HFF-Myc (cell line): ENCODE results near the gene U2AF2.
"Not testable (repeated sequence)": the region's sequence is repeated elsewhere in the genome, so short reads cannot be mapped to it uniquely, and the experiment has no call there.

Experiments
- DNase-seq: peaks from one replicate; pipeline ENCODE4 v3.0.0-alpha.2; 2011; ENCODE audit warnings: low read depth; ENCODE audit errors: extremely low read depth
- H3K4me3 ChIP-seq: replicated peaks from 2 replicates; pipeline ENCODE4 v1.5.1; 2011; ENCODE audit warnings: low read depth, mild to moderate bottlenecking, control low read depth, low read length
- CTCF ChIP-seq: IDR thresholded peaks from 2 replicates; pipeline ENCODE4 v1.5.1; 2012; ENCODE audit warnings: mild to moderate bottlenecking, low read depth, low read length, control low read depth; ENCODE audit errors: missing control alignments

Gene U2AF2

DNA sequence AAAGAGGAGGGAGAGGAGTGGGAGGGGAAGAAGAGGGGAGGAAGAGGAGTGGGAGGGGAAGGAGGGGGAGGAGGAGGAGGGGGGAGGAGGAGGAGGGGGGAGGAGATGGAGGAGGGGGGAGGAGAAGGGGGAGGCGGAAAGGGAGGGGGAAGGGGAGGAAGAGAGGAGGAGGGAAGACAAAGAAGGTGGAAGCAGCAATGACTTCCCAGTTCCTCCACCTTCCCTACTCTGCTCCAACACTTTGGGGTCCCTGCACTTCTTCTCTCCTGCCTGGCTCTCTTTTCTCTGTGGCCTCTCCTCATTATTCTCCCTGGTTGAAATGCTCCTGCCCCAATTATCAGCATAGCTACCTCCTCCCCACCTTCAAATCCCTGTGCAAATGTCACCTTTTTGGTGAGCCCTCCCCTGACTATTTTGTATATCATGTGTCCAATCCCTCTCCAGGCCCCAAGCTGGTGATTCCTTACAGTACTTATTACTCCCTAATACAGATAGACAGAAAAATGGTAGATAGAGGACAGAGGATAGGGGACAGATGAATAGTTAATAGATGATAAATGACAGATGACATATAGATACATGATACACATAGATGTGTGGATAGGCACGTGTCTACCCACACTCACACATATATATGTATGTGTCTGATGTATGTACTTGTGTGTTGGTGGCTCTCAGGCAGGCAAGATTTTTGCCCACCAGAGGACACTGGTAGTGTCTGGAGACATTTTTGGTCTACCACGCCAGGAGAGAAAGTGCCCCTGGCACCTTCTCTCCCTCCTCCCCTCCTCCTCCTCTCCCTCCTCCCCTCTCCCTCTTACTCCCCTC lies 58.2 kb downstream of the U2AF2 start:
- H3K4me3 ChIP-seq, result no peak overlapping the region
- no peak for DNase-seq
- TF ChIP-seq CTCF, result no peak

DNA sequence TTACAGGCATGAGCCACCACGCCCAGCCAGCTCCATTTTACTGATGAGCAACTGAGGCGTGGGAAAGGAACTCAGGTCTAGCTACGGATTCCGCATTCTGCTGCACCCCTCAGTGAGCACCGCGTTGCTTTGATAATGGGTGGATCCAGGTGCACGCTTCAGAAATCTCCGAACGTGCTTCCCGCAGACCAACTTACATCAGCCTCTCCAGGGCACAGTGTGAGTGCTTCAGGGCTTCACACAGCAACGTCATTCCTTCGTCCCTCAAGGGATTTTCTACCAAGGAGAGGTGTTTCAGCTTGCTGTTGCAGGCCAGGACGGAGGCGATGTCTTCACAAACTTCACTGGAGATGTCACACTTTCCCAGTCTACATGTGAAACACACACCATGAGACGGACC lies 61.7 kb downstream of the U2AF2 start:
- TF ChIP-seq CTCF, result no peak
- DNase-seq, result no peak
- no peak overlapping the region for H3K4me3 ChIP-seq

- DNase-seq, result no peak
- H3K4me3 ChIP-seq, result no peak overlapping the region
- no peak for TF ChIP-seq CTCF
Measured at GRCh38 chr19:55717251-55717650, 62.4 kb downstream of the U2AF2 start.

GRCh38 chr19:55717879-55718711 lies 63.3 kb downstream of the U2AF2 start:
- not testable (repeated sequence) for DNase-seq, H3K4me3 ChIP-seq

DNA sequence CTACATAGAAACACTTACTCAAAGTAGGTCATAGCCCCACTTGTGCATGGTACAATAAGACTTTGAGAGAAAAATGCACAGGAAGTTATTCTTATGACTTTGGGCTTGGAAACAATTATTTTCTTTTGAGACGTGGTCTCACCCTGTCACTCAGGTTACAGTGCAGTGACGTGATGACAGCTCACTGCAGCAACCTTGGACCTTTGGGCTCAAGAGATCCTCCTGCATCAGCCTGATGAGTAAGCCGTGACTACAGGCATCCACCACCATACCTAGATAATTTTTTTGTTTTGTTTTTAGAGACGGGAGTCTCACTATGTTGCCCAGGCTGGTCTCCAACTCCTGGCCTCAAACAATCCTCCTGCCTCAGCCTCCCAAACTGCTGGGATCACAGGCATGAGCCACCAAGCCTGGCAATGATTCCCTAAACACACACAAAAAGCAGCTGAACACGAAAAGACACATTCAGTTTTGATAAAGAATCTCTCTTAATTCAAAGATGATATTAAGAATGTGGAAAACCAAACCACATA lies 65.4 kb downstream of the U2AF2 start:
- no peak for TF ChIP-seq CTCF
- H3K4me3 ChIP-seq, result no peak overlapping the region
- no peak for DNase-seq

- DNase-seq, result no peak
- no peak for TF ChIP-seq CTCF
- H3K4me3 ChIP-seq, result no peak overlapping the region
Measured at GRCh38 chr19:55720801-55721200, 66.0 kb downstream of the U2AF2 start.

DNA sequence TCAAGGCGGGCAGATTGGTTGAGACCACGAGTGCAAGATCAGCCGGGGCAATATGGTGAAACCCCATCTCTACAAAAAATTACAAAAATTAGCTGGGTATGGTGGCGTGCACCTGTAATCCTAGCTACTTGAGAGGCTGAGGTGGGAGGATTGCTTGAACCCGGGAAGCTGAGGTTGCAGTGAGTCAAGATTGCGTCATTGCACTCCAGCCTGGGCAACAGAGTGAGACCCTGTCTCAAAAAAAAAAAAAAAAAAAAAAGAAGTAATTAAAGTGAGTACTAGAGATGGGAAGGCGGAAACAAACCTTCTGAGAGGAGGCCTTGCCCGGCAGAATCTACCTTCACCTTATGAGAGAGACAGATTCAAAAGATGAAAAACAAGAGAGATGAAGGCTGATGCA lies 68.7 kb downstream of the U2AF2 start:
- DNase-seq, result no peak
- no peak overlapping the region for H3K4me3 ChIP-seq
- TF ChIP-seq CTCF, result no peak
